SK-N-SH (cell line): Measurements from ENCODE around the gene DNAJC9. TPM values are rescaled to one million over a fixed set of nuclear protein-coding genes. Genes with fewer than 3 reads are reported as not detected.

Experiments used
- CTCF ChIA-PET: fragments of 300-600, 350-600 bp; formaldehyde crosslinking; extraction: SDS; loops from one replicate; lab custom pipeline; 2021; lab: Yijun Ruan, JAX
- POLR2A ChIA-PET: fragments of 350-600 bp; sonication (Branson Sonifier 250); formaldehyde crosslinking; extraction: SDS; loops from one replicate; lab custom pipeline; 2020; ENCODE audit warnings: antibody characterized with exemption, inconsistent platforms; lab: Yijun Ruan, JAX
- DNase-seq: peaks from one replicate; pipeline ENCODE4 v3.0.0; 2012
- H2AFZ ChIP-seq: fragments of 200-600 bp; sonication (generic); 2 replicates; pipeline ENCODE4 v1.8.1; 2016; ENCODE audit warnings: antibody characterized with exemption, mild to moderate bottlenecking, low read depth
- H3F3A ChIP-seq: fragments of 200-600 bp; sonication (generic); replicated peaks from 2 replicates; pipeline ENCODE3; 2016; ENCODE audit warnings: antibody characterized with exemption, mild to moderate bottlenecking; ENCODE audit not compliant: insufficient read depth
- H3K27ac ChIP-seq, 2 experiments: fragments of 200-500 bp in 1 of 2; fragments of 200-600 bp in 1 of 2; sonication (Bioruptor generic) in 1 of 2; sonication (generic), shearing (Covaris generic) in 1 of 2; 2 replicates each; pipeline versions ENCODE4 v1.5.1 to v1.6.1; 2014 to 2016; ENCODE audit warnings: low read depth in 2 of 2, inconsistent platforms in 1 of 2, low read length in 1 of 2, mild to moderate bottlenecking in 1 of 2, mixed read lengths in 1 of 2
- H3K27me3 ChIP-seq: fragments of 200-600 bp; sonication (generic), shearing (Covaris generic); 2 replicates; pipeline ENCODE4 v1.6.1; 2016; ENCODE audit warnings: mixed run types; ENCODE audit not compliant: insufficient read depth
- H3K36me3 ChIP-seq, 2 experiments: fragments of 200-500 bp in 1 of 2; fragments of 200-600 bp in 1 of 2; sonication (Bioruptor generic) in 1 of 2; sonication (generic) in 1 of 2; replicated peaks in 1 of 2; 2 replicates each; pipeline versions ENCODE3 to v1.5.1; 2014 to 2016; ENCODE audit warnings: low read length in 1 of 2, mild to moderate bottlenecking in 1 of 2; ENCODE audit not compliant: insufficient read depth in 2 of 2, control insufficient read depth in 1 of 2
- H3K4me1 ChIP-seq, 2 experiments: fragments of 200-500 bp in 1 of 2; fragments of 200-600 bp in 1 of 2; sonication (Bioruptor generic) in 1 of 2; sonication (generic), shearing (Covaris generic) in 1 of 2; 2 replicates each; pipeline versions ENCODE4 v1.5.1 to v1.6.1; 2014 to 2016; ENCODE audit warnings: low read depth in 1 of 2, low read length in 1 of 2, mixed run types in 1 of 2; ENCODE audit not compliant: insufficient read depth in 2 of 2, control insufficient read depth in 1 of 2
- H3K4me2 ChIP-seq: fragments of 200-600 bp; sonication (generic), shearing (Covaris generic); 2 replicates; pipeline ENCODE4 v1.6.1; 2017; ENCODE audit warnings: mixed run types
- H3K4me3 ChIP-seq, 2 experiments: fragments of 200-500 bp in 1 of 2; fragments of 200-600 bp in 1 of 2; sonication (Bioruptor generic) in 1 of 2; sonication (generic), shearing (Covaris generic) in 1 of 2; 2 replicates each; pipeline versions ENCODE4 v1.5.1 to v1.8.1; 2014 to 2016; ENCODE audit warnings: low read depth in 2 of 2, inconsistent platforms in 1 of 2, low read length in 1 of 2, mild to moderate bottlenecking in 1 of 2, mixed read lengths in 1 of 2, moderate library complexity in 1 of 2
- H3K79me2 ChIP-seq: fragments of 200-600 bp; sonication (generic); 2 replicates; pipeline ENCODE4 v1.8.1; 2017; ENCODE audit warnings: mild to moderate bottlenecking; ENCODE audit not compliant: insufficient read depth
- H3K9ac ChIP-seq: fragments of 200-600 bp; sonication (generic); 2 replicates; pipeline ENCODE4 v1.6.1; 2017; ENCODE audit warnings: mixed run types
- H3K9me2 ChIP-seq: fragments of 200-600 bp; sonication (generic); 2 replicates; pipeline ENCODE4 v1.6.1; 2017; ENCODE audit warnings: mixed run types
- H3K9me3 ChIP-seq: fragments of 200-600 bp; sonication (generic); 2 replicates; pipeline ENCODE4 v1.6.1; 2017; ENCODE audit warnings: mixed run types, mild to moderate bottlenecking, moderate library complexity
- H4K20me1 ChIP-seq: fragments of 200-600 bp; sonication (generic); 2 replicates; pipeline ENCODE4 v1.6.1; 2017; ENCODE audit warnings: mild to moderate bottlenecking, mixed run types; ENCODE audit not compliant: insufficient read depth
- CHD2 ChIP-seq: fragments of 150-350 bp; IDR thresholded peaks from 2 replicates; pipeline ENCODE4 v1.6.1; 2018; ENCODE audit warnings: low read length; ENCODE audit not compliant: partially characterized antibody
- EP300 ChIP-seq, 2 experiments: IDR thresholded peaks; 2 replicates each; pipeline versions ENCODE4 v1.4.0 to v1.6.1; 2012; ENCODE audit warnings: borderline replicate concordance in 1 of 2, low read depth in 1 of 2, low read length in 1 of 2
- GATA2 ChIP-seq: sonication (generic); formaldehyde crosslinking; IDR thresholded peaks from 2 replicates; pipeline ENCODE4 v1.5.0; 2020; ENCODE audit warnings: mild to moderate bottlenecking, missing genetic modification reagents
- MEF2A ChIP-seq: IDR thresholded peaks from 2 replicates; pipeline ENCODE4 v1.4.0; 2012; ENCODE audit warnings: low read depth, borderline replicate concordance
- MXI1 ChIP-seq: IDR thresholded peaks from 2 replicates; pipeline ENCODE4 v1.6.1; 2012; ENCODE audit warnings: mild to moderate bottlenecking, low read depth, low read length, improper control_type of control experiment
- NRF1 ChIP-seq: IDR thresholded peaks from 2 replicates; pipeline ENCODE4 v1.6.1; 2012; ENCODE audit warnings: low read depth, mild to moderate bottlenecking, low read length
- PBX3 ChIP-seq: IDR thresholded peaks from 2 replicates; pipeline ENCODE4; 2012
- POLR2AphosphoS5 ChIP-seq: IDR thresholded peaks from 2 replicates; pipeline ENCODE4 v1.6.1; 2012; ENCODE audit warnings: low read depth, low read length
- RAD21 ChIP-seq: IDR thresholded peaks from 2 replicates; pipeline ENCODE4 v1.6.1; 2012; ENCODE audit warnings: mild to moderate bottlenecking, low read length
- REST ChIP-seq: IDR thresholded peaks from 2 replicates; pipeline ENCODE4 v1.6.1; 2012; ENCODE audit warnings: mild to moderate bottlenecking, low read depth, low read length, moderate library complexity
- RXRA ChIP-seq: IDR thresholded peaks from 2 replicates; pipeline ENCODE4 v1.4.0; 2012; ENCODE audit warnings: low read depth, mild to moderate bottlenecking, borderline replicate concordance
- SIN3A ChIP-seq: IDR thresholded peaks from 2 replicates; pipeline ENCODE4 v1.6.1; 2012; ENCODE audit warnings: low read depth, mild to moderate bottlenecking, low read length, moderate library complexity, borderline replicate concordance
- TCF12 ChIP-seq: IDR thresholded peaks from 2 replicates; pipeline ENCODE4 v1.4.0; 2012
- TEAD4 ChIP-seq: IDR thresholded peaks from 2 replicates; pipeline ENCODE4 v1.4.0; 2012; ENCODE audit warnings: mild to moderate bottlenecking, borderline replicate concordance; ENCODE audit not compliant: insufficient read depth
- USF1 ChIP-seq: IDR thresholded peaks from 2 replicates; pipeline ENCODE4 v1.4.0; 2012; ENCODE audit warnings: low read depth, borderline replicate concordance
- WGBS: methylation state at CpG from one replicate; pipeline ENCODE4 v1.1.6; 2017; ENCODE audit warnings: low lambda C conversion rate; 5-methylcytosine and 5-hydroxymethylcytosine counted together
- polyA plus RNA-seq, 3 experiments: library from polyadenylated mRNA; depleted of rRNA; stranded (reverse); fragments of >200 nt; gene quantifications; 2 replicates each; pipeline ENCODE4 v1.2.3, GENCODE V29; 2012
- TF ChIP-seq, protein P1 (sequence below): IDR thresholded peaks from 2 replicates; pipeline ENCODE4 v1.4.0; 2012; ENCODE audit warnings: low read depth, borderline replicate concordance

DNAJC9 gene
- polyA plus RNA-seq, 1 of the 3 experiments (the other 2 are of a cell fraction) = 23.9 TPM

- no peak for TF ChIP-seq USF1
Measured at GRCh38 chr10:73246322-73246645, 771 bp downstream of the DNAJC9 start (continued).

- H3K9ac ChIP-seq = peak overlapping the region; percentile 83; the same call in 1 of the 2 replicates
- no peak for DNase-seq
- H3K27me3 ChIP-seq = no peaks in the 10 kb centered on the region
- no peaks in the 10 kb centered on the region for H3K9me3 ChIP-seq
- 0 out of 2 replicates have a peak, but pooled peaks cover 3% of the 10 kb centered on the region for H4K20me1 ChIP-seq
- H3K36me3 ChIP-seq = peaks cover 51 to 64% of the 10 kb centered on the region in 2 experiments
- peak overlapping the region; percentile 79 for H3K4me2 ChIP-seq
- no peaks in the 10 kb centered on the region for H3K9me2 ChIP-seq
- CTCF ChIA-PET = interaction anchor here (1.2 kb wide), 1 partner anchor 18 kb away, joined by 3 read pairs; no protein-coding TSS in a partner anchor
- TF ChIP-seq TCF12 (0 out of 2 replicates have a peak, but pooled peaks have one; percentile 25), MXI1 (no peak), PBX3 (0 out of 2 replicates have a peak, but pooled peaks have one; percentile 27)
- WGBS = 28% methylated on average over 8 of the region's 8 CpGs
- peaks cover 15 to 23% of the 10 kb centered on the region in 2 experiments; a peak in 3 of 4 replicates for H3K4me1 ChIP-seq
- H3K4me3 ChIP-seq = peak overlapping the region; percentile 75 to 83
- peaks cover 22% of the 10 kb centered on the region for H3F3A ChIP-seq
- POLR2A ChIA-PET = no interaction called here
- H2AFZ ChIP-seq = no peak overlapping the region; the same call in 1 of the 2 replicates
- H3K27ac ChIP-seq = peak overlapping the region; percentile 4 to 80
- peaks cover 73% of the 10 kb centered on the region for H3K79me2 ChIP-seq
Measured at GRCh38 chr10:73244866-73245477, 2.1 kb downstream of the DNAJC9 start.

GRCh38 chr10:73239908-73240307 lies 7.1 kb downstream of the DNAJC9 start:
- CTCF ChIA-PET = no interaction called here
- Histone ChIP-seq H4K20me1 (no peaks in the 10 kb centered on the region), H3K4me2 (no peak overlapping the region), H3K4me1 (peaks cover 3 to 9% of the 10 kb centered on the region in 2 experiments; a peak in 3 of 4 replicates), H3K4me3 (no peak overlapping the region), H3K27ac (no peak overlapping the region), H3K79me2 (peaks cover 28% of the 10 kb centered on the region), H2AFZ (no peak overlapping the region), H3K9ac (no peak overlapping the region), H3K9me3 (no peaks in the 10 kb centered on the region), H3F3A (peaks cover 20% of the 10 kb centered on the region), H3K36me3 (peaks cover 60 to 84% of the 10 kb centered on the region in 2 experiments), H3K9me2 (no peaks in the 10 kb centered on the region), H3K27me3 (no peaks in the 10 kb centered on the region)
- no peak for DNase-seq
- POLR2A ChIA-PET = no interaction called here
- 92% methylated on average over 2 of the region's 2 CpGs for WGBS
- TF ChIP-seq TEAD4 (no peak), GATA2 (CRISPR knock-in tag) (no peak), CHD2 (no peak), POLR2AphosphoS5 (no peak), NRF1 (no peak), TCF12 (no peak), SIN3A (no peak), REST (no peak), MEF2A (no peak), EP300 (IDR thresholded peaks at IDR 0.05; ENCODE audit: borderline replicate concordance in 1 of 2, low read depth in 1 of 2, low read length in 1 of 2) (no peak), RAD21 (no peak), MXI1 (no peak), RXRA (no peak), USF1 (no peak)
- TF ChIP-seq, protein P1, sequence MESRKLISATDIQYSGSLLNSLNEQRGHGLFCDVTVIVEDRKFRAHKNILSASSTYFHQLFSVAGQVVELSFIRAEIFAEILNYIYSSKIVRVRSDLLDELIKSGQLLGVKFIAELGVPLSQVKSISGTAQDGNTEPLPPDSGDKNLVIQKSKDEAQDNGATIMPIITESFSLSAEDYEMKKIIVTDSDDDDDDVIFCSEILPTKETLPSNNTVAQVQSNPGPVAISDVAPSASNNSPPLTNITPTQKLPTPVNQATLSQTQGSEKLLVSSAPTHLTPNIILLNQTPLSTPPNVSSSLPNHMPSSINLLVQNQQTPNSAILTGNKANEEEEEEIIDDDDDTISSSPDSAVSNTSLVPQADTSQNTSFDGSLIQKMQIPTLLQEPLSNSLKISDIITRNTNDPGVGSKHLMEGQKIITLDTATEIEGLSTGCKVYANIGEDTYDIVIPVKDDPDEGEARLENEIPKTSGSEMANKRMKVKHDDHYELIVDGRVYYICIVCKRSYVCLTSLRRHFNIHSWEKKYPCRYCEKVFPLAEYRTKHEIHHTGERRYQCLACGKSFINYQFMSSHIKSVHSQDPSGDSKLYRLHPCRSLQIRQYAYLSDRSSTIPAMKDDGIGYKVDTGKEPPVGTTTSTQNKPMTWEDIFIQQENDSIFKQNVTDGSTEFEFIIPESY = no peak
